ENCODE measurements around the gene SPSB3. TPM values are rescaled to one million over a fixed set of nuclear protein-coding genes. Genes with fewer than 3 reads are reported as not detected.

The SPSB3 gene
- total RNA-seq, 1 donor from 2014 or later: 57.9 TPM

- no peak for DNase-seq (ENCODE audit: low read depth)
- no peak for TF ChIP-seq CTCF (conservative IDR thresholded peaks at IDR 0.05; ENCODE audit: low read depth, low read length)
These were observed 43.7 kb upstream of the SPSB3 start for GRCh38 chr16:1825864-1826690.

GRCh38 chr16:1825381-1825863, 43.1 kb upstream of the SPSB3 start:
- no peak for TF ChIP-seq CTCF (conservative IDR thresholded peaks at IDR 0.05; ENCODE audit: low read depth, low read length)
- H3K4me3 ChIP-seq (ENCODE audit: low read depth, low read length): peak overlapping the region; percentile 84
- no peak for DNase-seq (ENCODE audit: low read depth)

More at GRCh38 chr16:1825864-1826690, 43.7 kb upstream of the SPSB3 start:
- H3K4me3 ChIP-seq (ENCODE audit: low read depth, low read length): peak overlapping the region; percentile 84

- no peak for DNase-seq (ENCODE audit: low read depth)
These were observed 41.5 kb upstream of the SPSB3 start for GRCh38 chr16:1823821-1824220.

GRCh38 chr16:1822801-1823200, 40.4 kb upstream of the SPSB3 start:
- TF ChIP-seq CTCF (conservative IDR thresholded peaks at IDR 0.05; ENCODE audit: low read depth, low read length): no peak

More at GRCh38 chr16:1823821-1824220, 41.5 kb upstream of the SPSB3 start:
- H3K4me3 ChIP-seq (ENCODE audit: low read depth, low read length): no peak overlapping the region
- TF ChIP-seq CTCF (conservative IDR thresholded peaks at IDR 0.05; ENCODE audit: low read depth, low read length): peak; percentile 59

GRCh38 chr16:1821861-1822611, 39.7 kb upstream of the SPSB3 start:
- H3K4me3 ChIP-seq (ENCODE audit: low read depth, low read length): no peak overlapping the region
- TF ChIP-seq CTCF (conservative IDR thresholded peaks at IDR 0.05; ENCODE audit: low read depth, low read length): no peak
- no peak for DNase-seq (ENCODE audit: low read depth)

More at GRCh38 chr16:1822801-1823200, 40.4 kb upstream of the SPSB3 start:
- DNase-seq (ENCODE audit: low read depth): no peak
- H3K4me3 ChIP-seq (ENCODE audit: low read depth, low read length): no peak overlapping the region

- H3K4me3 ChIP-seq (ENCODE audit: low read depth, low read length): no peak overlapping the region
- TF ChIP-seq CTCF (conservative IDR thresholded peaks at IDR 0.05; ENCODE audit: low read depth, low read length): no peak
- no peak for DNase-seq (ENCODE audit: low read depth)
These were observed 38.5 kb upstream of the SPSB3 start for GRCh38 chr16:1820946-1821290.

Data from epithelial cell of proximal tubule (primary cell).